ENCODE data around the gene SPRED1. TPM values are rescaled to one million over a fixed set of nuclear protein-coding genes. Genes with fewer than 3 reads are reported as not detected.

SPRED1 gene
- total and polyA plus RNA-seq, 2 experiments from 2014 or later: 8.2 to 23.2 TPM

GRCh38 chr15:38266247-38266986 is 13.8 kb downstream of the SPRED1 start:
- H3K9me3 ChIP-seq (ENCODE audit: low read depth): no peaks in the 10 kb centered on the region
- 89% methylated on average over 7 of the region's 7 CpGs for WGBS (ENCODE audit: low lambda C conversion rate, missing lambda C conversion rate)
- peaks cover 21% of the 10 kb centered on the region for H4K20me1 ChIP-seq (ENCODE audit: insufficient read depth, poor library complexity, severe bottlenecking)
- no peaks in the 10 kb centered on the region for H3K4me1 ChIP-seq (ENCODE audit: insufficient read depth)
- no peaks in the 10 kb centered on the region for H3K9me2 ChIP-seq (replicated peaks; ENCODE audit: insufficient read depth)
- DNase-seq (ENCODE audit: low spot score): no peak
- peaks cover 100% of the 10 kb centered on the region for H3K79me2 ChIP-seq
- H3K36me3 ChIP-seq (replicated peaks; ENCODE audit: insufficient read depth, low read depth): no peaks in the 10 kb centered on the region
- H3K27ac ChIP-seq: no peak overlapping the region
- no peak overlapping the region for H2AFZ ChIP-seq
- TF ChIP-seq EZH2 (IDR thresholded peaks at IDR 0.05; ENCODE audit: borderline replicate concordance) (no peak), EZH2phosphoT487 (IDR thresholded peaks at IDR 0.05; ENCODE audit: low read depth, severe bottlenecking, unreplicated experiment) (no peak), CTCF (IDR thresholded peaks at IDR 0.05; ENCODE audit: poor library complexity) (no peak)
- no peak overlapping the region for H3K4me2 ChIP-seq
- no peaks in the 10 kb centered on the region for H3K27me3 ChIP-seq
- no peak overlapping the region for H3K4me3 ChIP-seq

GRCh38 chr15:38267421-38268022 is 14.9 kb downstream of the SPRED1 start:
- H3K27ac ChIP-seq: no peak overlapping the region
- no peak overlapping the region for H3K4me3 ChIP-seq
- H3K9me2 ChIP-seq (replicated peaks; ENCODE audit: insufficient read depth): no peaks in the 10 kb centered on the region
- no peak overlapping the region for H2AFZ ChIP-seq
- peaks cover 100% of the 10 kb centered on the region for H3K79me2 ChIP-seq
- 95% methylated on average over 3 of the region's 3 CpGs for WGBS (ENCODE audit: low lambda C conversion rate, missing lambda C conversion rate)
- H3K36me3 ChIP-seq (replicated peaks; ENCODE audit: insufficient read depth, low read depth): no peaks in the 10 kb centered on the region
- no peak for DNase-seq (ENCODE audit: low spot score)
- no peak for TF ChIP-seq EZH2phosphoT487 (IDR thresholded peaks at IDR 0.05; ENCODE audit: low read depth, severe bottlenecking, unreplicated experiment)
- TF ChIP-seq CTCF (IDR thresholded peaks at IDR 0.05; ENCODE audit: poor library complexity): no peak
- TF ChIP-seq EZH2 (IDR thresholded peaks at IDR 0.05; ENCODE audit: borderline replicate concordance): no peak
- no peaks in the 10 kb centered on the region for H3K9me3 ChIP-seq (ENCODE audit: low read depth)
- H3K4me2 ChIP-seq: no peak overlapping the region
- peaks cover 21% of the 10 kb centered on the region for H4K20me1 ChIP-seq (ENCODE audit: insufficient read depth, poor library complexity, severe bottlenecking)
- no peaks in the 10 kb centered on the region for H3K4me1 ChIP-seq (ENCODE audit: insufficient read depth)
- no peaks in the 10 kb centered on the region for H3K27me3 ChIP-seq

- Histone ChIP-seq H3K9me3 (ENCODE audit: low read depth) (no peaks in the 10 kb centered on the region), H3K36me3 (replicated peaks; ENCODE audit: insufficient read depth, low read depth) (no peaks in the 10 kb centered on the region), H2AFZ (no peak overlapping the region), H4K20me1 (ENCODE audit: insufficient read depth, poor library complexity, severe bottlenecking) (peaks cover 51% of the 10 kb centered on the region), H3K4me1 (ENCODE audit: insufficient read depth) (no peaks in the 10 kb centered on the region), H3K79me2 (peaks cover 99% of the 10 kb centered on the region), H3K4me2 (no peak overlapping the region), H3K27ac (no peak overlapping the region), H3K4me3 (no peak overlapping the region), H3K27me3 (no peaks in the 10 kb centered on the region), H3K9me2 (replicated peaks; ENCODE audit: insufficient read depth) (no peaks in the 10 kb centered on the region)
- no peak for DNase-seq (ENCODE audit: low spot score)
- TF ChIP-seq EZH2phosphoT487 (IDR thresholded peaks at IDR 0.05; ENCODE audit: low read depth, severe bottlenecking, unreplicated experiment) (no peak), CTCF (IDR thresholded peaks at IDR 0.05; ENCODE audit: poor library complexity) (no peak), EZH2 (IDR thresholded peaks at IDR 0.05; ENCODE audit: borderline replicate concordance) (no peak)
Measured at GRCh38 chr15:38271144-38271543, 18.5 kb downstream of the SPRED1 start.

All from hepatocyte (in vitro differentiated cells).